B cell (primary cell): ENCODE results near the gene NCBP2. TPM values are rescaled to one million over a fixed set of nuclear protein-coding genes. Genes with fewer than 3 reads are reported as not detected.

ENCODE experiments used
- ATAC-seq: fragments of 200-7000 bp; cut with Tn5 transposase; one replicate; pipeline ENCODE4 v1.10.0; 2021; ENCODE audit warnings: low read depth, mild to moderate bottlenecking, moderate number of reproducible peaks, moderate library complexity
- CTCF ChIA-PET: fragments of 350-600 bp; sonication (Branson Sonifier 250); formaldehyde crosslinking; loops from one replicate; lab custom pipeline; 2021; ENCODE audit warnings: antibody characterized with exemption, inconsistent platforms; lab: Charles Lee
- POLR2A ChIA-PET: fragments of 350-600 bp; sonication (Branson Sonifier 250); formaldehyde crosslinking; loops from one replicate; lab custom pipeline; 2021; ENCODE audit warnings: antibody characterized with exemption; lab: Charles Lee
- DNase-seq: peaks from one replicate; pipeline ENCODE4 v3.0.0; 2013
- H2AFZ ChIP-seq: 2 replicates; pipeline ENCODE4 v1.6.1; 2012; ENCODE audit warnings: mild to moderate bottlenecking, low read depth, low read length; ENCODE audit not compliant: insufficient read depth, poor library complexity, severe bottlenecking
- H3K27ac ChIP-seq, 2 donors: 1 replicate in 1 of 2; 2 replicates in 1 of 2; pipeline ENCODE4 v1.5.1; 2012 to 2013; ENCODE audit warnings: low read length in 2 of 2, mild to moderate bottlenecking in 2 of 2, moderate library complexity in 1 of 2
- H3K27me3 ChIP-seq, 4 experiments: fragments of 200-600 bp in 1 of 4; sonication (generic) in 1 of 4; replicated peaks in 1 of 4; 1 replicate in 2 of 4; 2 replicates in 2 of 4; pipeline versions ENCODE4 v1.6.1 to v1.7.0; 2013 to 2016; ENCODE audit warnings: low read length in 3 of 4, mild to moderate bottlenecking in 2 of 4, mixed read lengths in 1 of 4, moderate library complexity in 1 of 4; ENCODE audit not compliant: insufficient read depth in 4 of 4, control insufficient read depth in 3 of 4; ENCODE audit errors: control extremely low read depth in 1 of 4
- H3K36me3 ChIP-seq, 2 experiments: replicated peaks in 1 of 2; 1 replicate in 1 of 2; 2 replicates in 1 of 2; pipeline versions ENCODE4 v1.6.1 to v1.7.1; 2013; ENCODE audit warnings: low read length in 1 of 2; ENCODE audit not compliant: insufficient read depth in 2 of 2, control insufficient read depth in 1 of 2; ENCODE audit errors: control extremely low read depth in 1 of 2, extremely low read depth in 1 of 2
- H3K4me1 ChIP-seq, 2 donors: fragments of 200-600 bp in 1 of 2; sonication (generic) in 1 of 2; 1 replicate in 1 of 2; 2 replicates in 1 of 2; pipeline versions ENCODE4 v1.5.1 to v1.6.1; 2013 to 2017; ENCODE audit warnings: low read length in 2 of 2; ENCODE audit not compliant: control insufficient read depth in 2 of 2, insufficient read depth in 2 of 2
- H3K4me2 ChIP-seq: replicated peaks from 2 replicates; pipeline ENCODE3; 2012; ENCODE audit warnings: mild to moderate bottlenecking, low read depth, low read length; ENCODE audit not compliant: poor library complexity, severe bottlenecking
- H3K4me3 ChIP-seq, 5 experiments: fragments of 200-600 bp in 1 of 5; sonication (generic) in 1 of 5; 1 replicate in 3 of 5; 2 replicates in 2 of 5; pipeline versions ENCODE4 v1.5.1 to v1.7.0; 2011 to 2016; ENCODE audit warnings: low read length in 4 of 5, mild to moderate bottlenecking in 4 of 5, low read depth in 2 of 5, control low read depth in 1 of 5, moderate library complexity in 1 of 5; ENCODE audit not compliant: insufficient read depth in 1 of 5; ENCODE audit errors: control extremely low read depth in 1 of 5, extremely low read depth in 1 of 5
- H3K79me2 ChIP-seq: fragments of 200-600 bp; sonication (generic); one replicate; pipeline ENCODE4 v1.6.0; 2016; ENCODE audit warnings: low read length; ENCODE audit not compliant: control insufficient read depth, insufficient read depth
- H3K9ac ChIP-seq: fragments of 200-600 bp; sonication (generic); 2 replicates; pipeline ENCODE4 v1.6.1; 2017; ENCODE audit warnings: mild to moderate bottlenecking, low read length, moderate library complexity
- H3K9me3 ChIP-seq, 3 donors: one replicate each; pipeline versions ENCODE4 v1.6.1 to v1.7.1; 2013; ENCODE audit warnings: low read length in 2 of 3; ENCODE audit not compliant: control insufficient read depth in 2 of 3, insufficient read depth in 1 of 3; ENCODE audit errors: control extremely low read depth in 1 of 3
- H4K20me1 ChIP-seq: 2 replicates; pipeline ENCODE4 v1.6.0; 2012; ENCODE audit warnings: mild to moderate bottlenecking, low read length; ENCODE audit not compliant: insufficient read depth, control insufficient read depth, poor library complexity, severe bottlenecking
- H3K27ac Mint-ChIP-seq: one replicate; pipeline ENCODE4 v1.8.0; 2021; ENCODE audit warnings: mixed read lengths
- H3K27me3 Mint-ChIP-seq: one replicate; pipeline ENCODE4 v1.8.0; 2021; ENCODE audit warnings: mixed read lengths
- H3K4me1 Mint-ChIP-seq: one replicate; pipeline ENCODE4 v1.8.0; 2021; ENCODE audit warnings: mixed read lengths
- H3K4me3 Mint-ChIP-seq: one replicate; pipeline ENCODE4 v1.8.0; 2021; ENCODE audit warnings: mixed read lengths
- H3K9me3 Mint-ChIP-seq: one replicate; pipeline ENCODE4 v1.8.0; 2022; ENCODE audit warnings: mixed read lengths; ENCODE audit not compliant: insufficient read depth
- EZH2 ChIP-seq: IDR thresholded peaks from 2 replicates; pipeline ENCODE4 v1.6.1; 2012; ENCODE audit warnings: borderline replicate concordance, low read depth, mild to moderate bottlenecking, moderate library complexity, low read length; ENCODE audit not compliant: insufficient read depth, poor library complexity, severe bottlenecking
- WGBS: methylation state at CpG from one replicate; pipeline ENCODE4 v1.1.5; 2013; ENCODE audit warnings: missing lambda C conversion rate; ENCODE audit not compliant: insufficient coverage; 5-methylcytosine and 5-hydroxymethylcytosine counted together
- intact Hi-C: fragments of 100-400 bp; cut with micrococcal nuclease; formaldehyde crosslinking; loops from one replicate; pipeline ENCODE4 v1.10.0; 2022
- polyA plus RNA-seq: library from polyadenylated mRNA; depleted of rRNA; stranded (reverse); fragments of >200 nt; gene quantifications from 2 replicates; pipeline ENCODE4 v1.2.3, GENCODE V29; 2012
- total RNA-seq, 2 donors: library from RNA; stranded (reverse); fragments of 120-200 nt in 1 of 2; gene quantifications; 1 replicate in 1 of 2; 2 replicates in 1 of 2; pipeline versions ENCODE4 v1.2.3 to v1.2.4, GENCODE V29; 2013 to 2022
- TF ChIP-seq, protein P1 (sequence below): fragments of 200-600 bp; IDR thresholded peaks from one replicate; pipeline ENCODE4 v1.8.0; 2022; ENCODE audit warnings: antibody characterized with exemption, mild to moderate bottlenecking

Gene NCBP2
- total and polyA plus RNA-seq, 2 donors (not counting 1 experiment from before 2014, with no cell fraction given), result 25.5 to 95.0 TPM

DNA sequence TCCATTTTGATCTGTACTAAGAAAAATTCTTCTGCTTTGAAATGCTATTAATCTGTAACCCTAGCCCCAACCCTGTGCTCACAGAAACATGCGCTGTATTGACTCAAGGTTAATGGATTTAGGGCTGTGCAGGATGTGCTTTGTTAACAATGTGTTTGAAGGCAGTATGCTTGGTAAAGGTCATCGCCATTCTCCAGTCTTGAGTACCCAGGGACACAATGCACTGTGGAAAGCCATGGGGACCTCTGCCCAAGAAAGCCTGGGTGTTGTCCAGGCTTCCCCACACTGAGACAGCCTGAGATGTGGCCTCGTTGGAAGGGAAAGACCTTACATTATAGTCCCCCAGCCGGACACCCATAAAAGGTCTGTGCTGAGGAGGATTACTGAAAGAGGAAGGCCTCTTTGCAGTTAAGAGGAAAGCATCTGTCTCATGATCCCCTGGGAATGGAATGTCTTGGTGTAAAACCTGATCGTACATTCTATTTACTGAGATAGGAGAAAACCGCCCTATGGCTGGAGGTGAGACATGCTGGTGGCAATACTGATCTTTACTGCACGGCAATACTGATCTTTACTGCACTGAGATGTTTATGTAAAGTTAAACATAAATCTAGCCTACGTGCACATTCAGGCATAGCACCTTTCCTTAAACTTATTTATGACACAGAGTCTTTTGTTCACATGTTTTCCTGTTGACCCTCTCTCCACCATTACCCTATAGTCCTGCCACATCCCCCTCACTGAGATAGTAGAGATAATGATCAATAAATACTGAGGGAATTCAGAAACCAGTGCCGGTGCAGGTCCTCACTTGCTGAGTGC is 20.0 kb upstream of the NCBP2 start:
- Mint-ChIP-seq H3K27ac (peak overlapping the region; percentile 29), H3K4me3 (peak overlapping the region; percentile 57), H3K9me3 (no peaks in the 10 kb centered on the region), H3K27me3 (no peaks in the 10 kb centered on the region), H3K4me1 (peaks cover 18% of the 10 kb centered on the region)
- H3K4me3 ChIP-seq, result no peak overlapping the region
- TF ChIP-seq EZH2, result no peak
- TF ChIP-seq, protein P1, sequence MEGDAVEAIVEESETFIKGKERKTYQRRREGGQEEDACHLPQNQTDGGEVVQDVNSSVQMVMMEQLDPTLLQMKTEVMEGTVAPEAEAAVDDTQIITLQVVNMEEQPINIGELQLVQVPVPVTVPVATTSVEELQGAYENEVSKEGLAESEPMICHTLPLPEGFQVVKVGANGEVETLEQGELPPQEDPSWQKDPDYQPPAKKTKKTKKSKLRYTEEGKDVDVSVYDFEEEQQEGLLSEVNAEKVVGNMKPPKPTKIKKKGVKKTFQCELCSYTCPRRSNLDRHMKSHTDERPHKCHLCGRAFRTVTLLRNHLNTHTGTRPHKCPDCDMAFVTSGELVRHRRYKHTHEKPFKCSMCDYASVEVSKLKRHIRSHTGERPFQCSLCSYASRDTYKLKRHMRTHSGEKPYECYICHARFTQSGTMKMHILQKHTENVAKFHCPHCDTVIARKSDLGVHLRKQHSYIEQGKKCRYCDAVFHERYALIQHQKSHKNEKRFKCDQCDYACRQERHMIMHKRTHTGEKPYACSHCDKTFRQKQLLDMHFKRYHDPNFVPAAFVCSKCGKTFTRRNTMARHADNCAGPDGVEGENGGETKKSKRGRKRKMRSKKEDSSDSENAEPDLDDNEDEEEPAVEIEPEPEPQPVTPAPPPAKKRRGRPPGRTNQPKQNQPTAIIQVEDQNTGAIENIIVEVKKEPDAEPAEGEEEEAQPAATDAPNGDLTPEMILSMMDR, result no peak
- ATAC-seq (peak; percentile 36), DNase-seq (no peak)
- ChIA-PET CTCF (no interaction called here), POLR2A (no interaction called here)
- H4K20me1 ChIP-seq, result no peaks in the 10 kb centered on the region
- H3K27me3 ChIP-seq, result peaks cover 0 to 3% (median 0%) of the 10 kb centered on the region in 4 experiments
- no peaks in the 10 kb centered on the region for H3K36me3 ChIP-seq
- H3K4me1 ChIP-seq, result peaks cover 6 to 15% of the 10 kb centered on the region in 2 donors
- no peak overlapping the region for H2AFZ ChIP-seq
- no peak overlapping the region for H3K9ac ChIP-seq
- intact Hi-C loops, result no loop called here
- no peak overlapping the region for H3K27ac ChIP-seq
- no peaks in the 10 kb centered on the region for H3K9me3 ChIP-seq
- WGBS, result 80% methylated on average over 2 of the region's 9 CpGs
- no peak overlapping the region for H3K4me2 ChIP-seq
- no peaks in the 10 kb centered on the region for H3K79me2 ChIP-seq

DNA sequence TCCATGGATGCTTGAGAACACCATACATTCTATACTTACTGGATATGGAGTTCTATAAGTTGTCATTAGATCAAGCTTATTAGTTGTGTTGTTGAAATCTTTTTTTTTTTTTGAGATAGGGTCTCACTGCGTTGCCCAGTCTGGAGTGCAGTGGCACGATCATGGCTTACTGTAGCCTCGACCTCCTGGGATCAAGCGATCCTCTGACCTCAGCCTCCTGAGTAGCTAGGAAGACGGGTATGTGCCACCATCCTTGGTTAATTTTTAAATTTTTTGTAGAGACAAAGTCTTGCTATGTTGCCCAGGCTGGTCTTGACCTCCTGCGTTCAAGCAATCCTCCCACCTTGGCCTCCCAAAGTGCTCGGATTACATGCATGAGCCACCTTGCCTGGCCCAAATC is 12.5 kb upstream of the NCBP2 start:
- ChIA-PET POLR2A (no interaction called here), CTCF (interaction anchor here (0.6 kb wide), 1 partner anchor 110 kb away, joined by 3 read pairs; no protein-coding TSS in a partner anchor)
- Histone ChIP-seq H3K27me3 (peaks cover 0 to 3% (median 0%) of the 10 kb centered on the region in 4 experiments), H3K9me3 (no peaks in the 10 kb centered on the region), H4K20me1 (no peaks in the 10 kb centered on the region), H3K79me2 (no peaks in the 10 kb centered on the region), H3K4me2 (no peak overlapping the region), H3K36me3 (no peaks in the 10 kb centered on the region), H3K4me3 (no peak overlapping the region), H3K4me1 (no peaks in the 10 kb centered on the region), H3K27ac (no peak overlapping the region), H2AFZ (no peak overlapping the region), H3K9ac (no peak overlapping the region)
- TF ChIP-seq EZH2, result no peak
- TF ChIP-seq, protein P1, result no peak
- Mint-ChIP-seq H3K4me3 (no peak overlapping the region), H3K9me3 (peaks cover 2% of the 10 kb centered on the region), H3K4me1 (no peaks in the 10 kb centered on the region), H3K27ac (no peak overlapping the region), H3K27me3 (peaks cover 4% of the 10 kb centered on the region)
- no peak for DNase-seq
- WGBS, result 80% methylated on average over 5 of the region's 7 CpGs
- ATAC-seq, result no peak
- intact Hi-C loops, result no loop called here
